Measurements from ENCODE around the gene NT5E. TPM values are rescaled to one million over a fixed set of nuclear protein-coding genes. Genes with fewer than 3 reads are reported as not detected.

The NT5E gene
- total RNA-seq, 1 experiment from 2014 or later: 84.6 TPM

- H3F3A ChIP-seq (ENCODE audit: insufficient read depth, low read depth): peaks cover 11% of the 10 kb centered on the region; the same call in 1 of the 2 replicates
- no peak overlapping the region for H3K4me2 ChIP-seq
- H3K9me3 ChIP-seq (ENCODE audit: insufficient read depth, low read depth): no peaks in the 10 kb centered on the region
- ChIA-PET CTCF (interaction anchor here (0.6 to 1.3 kb wide), 2 partner anchors 26 to 129 kb away, joined by 4 to 7 read pairs; no protein-coding TSS in a partner anchor), POLR2A (ENCODE audit: unreplicated experiment) (no interaction called here)
- intact Hi-C loops (cut with micrococcal nuclease; ENCODE audit: unreplicated experiment): loop anchor here (1.0 to 5.0 kb wide), 2 partner anchors 53 to 129 kb away; no protein-coding TSS in a partner anchor
- no peaks in the 10 kb centered on the region; the same call in 1 of the 2 replicates for H3K79me2 ChIP-seq (ENCODE audit: low read depth)
- no peaks in the 10 kb centered on the region for H3K9me2 ChIP-seq (ENCODE audit: insufficient read depth)
- H3K27ac ChIP-seq: no peak overlapping the region
- no TSS peak for BruUV-seq (replicated peaks)
- H3K4me1 ChIP-seq (replicated peaks; ENCODE audit: insufficient read depth): peaks cover 2% of the 10 kb centered on the region; the same call in 1 of the 2 replicates
- no peak for DNase-seq
- H2AFZ ChIP-seq: no peak overlapping the region
- no peak overlapping the region for H3K4me3 ChIP-seq
- no peaks in the 10 kb centered on the region for H4K20me1 ChIP-seq (ENCODE audit: insufficient read depth)
- TF ChIP-seq EZH2 (IDR thresholded peaks at IDR 0.05; ENCODE audit: low read depth) (no peak), CTCF (conservative IDR thresholded peaks at IDR 0.05) (no peak)
- H3K27me3 ChIP-seq (ENCODE audit: insufficient read depth, low read depth): no peaks in the 10 kb centered on the region
- peaks cover 14% of the 10 kb centered on the region for H3K36me3 ChIP-seq (ENCODE audit: low read depth)
Measured at GRCh38 chr6:85483846-85484245, 34.0 kb downstream of the NT5E start.

GRCh38 chr6:85484948-85485347 lies 35.1 kb downstream of the NT5E start:
- no peak overlapping the region for H2AFZ ChIP-seq
- no peak overlapping the region for H3K27ac ChIP-seq
- H4K20me1 ChIP-seq (ENCODE audit: insufficient read depth): no peaks in the 10 kb centered on the region
- peaks cover 13% of the 10 kb centered on the region for H3K4me1 ChIP-seq (replicated peaks; ENCODE audit: insufficient read depth)
- H3K79me2 ChIP-seq (ENCODE audit: low read depth): no peaks in the 10 kb centered on the region; the same call in 1 of the 2 replicates
- ChIA-PET POLR2A (ENCODE audit: unreplicated experiment) (no interaction called here), CTCF (no interaction called here)
- no peak for DNase-seq
- no TSS peak for BruUV-seq (replicated peaks)
- H3K4me3 ChIP-seq: no peak overlapping the region
- peaks cover 22% of the 10 kb centered on the region for H3F3A ChIP-seq (ENCODE audit: insufficient read depth, low read depth)
- no peak overlapping the region for H3K4me2 ChIP-seq
- intact Hi-C loops (cut with micrococcal nuclease; ENCODE audit: unreplicated experiment): loop anchor here (5.0 kb wide), 1 partner anchor 52 kb away; no protein-coding TSS in a partner anchor
- no peaks in the 10 kb centered on the region for H3K9me2 ChIP-seq (ENCODE audit: insufficient read depth)
- TF ChIP-seq CTCF (conservative IDR thresholded peaks at IDR 0.05): no peak
- no peak for TF ChIP-seq EZH2 (IDR thresholded peaks at IDR 0.05; ENCODE audit: low read depth)
- peaks cover 17% of the 10 kb centered on the region for H3K36me3 ChIP-seq (ENCODE audit: low read depth)
- no peaks in the 10 kb centered on the region for H3K9me3 ChIP-seq (ENCODE audit: insufficient read depth, low read depth)
- no peaks in the 10 kb centered on the region for H3K27me3 ChIP-seq (ENCODE audit: insufficient read depth, low read depth)

- BruUV-seq (replicated peaks): TSS peak; percentile 18
Measured at GRCh38 chr6:85490516-85491248, 40.8 kb downstream of the NT5E start.

More at GRCh38 chr6:85490516-85491248, 40.8 kb downstream of the NT5E start:
- Histone ChIP-seq H3K79me2 (ENCODE audit: low read depth) (no peaks in the 10 kb centered on the region), H3K36me3 (ENCODE audit: low read depth) (peaks cover 42% of the 10 kb centered on the region), H2AFZ (no peak overlapping the region), H3K4me2 (peak overlapping the region; percentile 55), H3K27me3 (ENCODE audit: insufficient read depth, low read depth) (no peaks in the 10 kb centered on the region), H3K9me2 (ENCODE audit: insufficient read depth) (no peaks in the 10 kb centered on the region), H3K4me1 (replicated peaks; ENCODE audit: insufficient read depth) (peaks cover 62% of the 10 kb centered on the region), H3F3A (ENCODE audit: insufficient read depth, low read depth) (peaks cover 44% of the 10 kb centered on the region), H3K9me3 (ENCODE audit: insufficient read depth, low read depth) (no peaks in the 10 kb centered on the region; the same call in 1 of the 2 replicates), H3K4me3 (no peak overlapping the region), H3K27ac (peak overlapping the region; percentile 96), H4K20me1 (ENCODE audit: insufficient read depth) (no peaks in the 10 kb centered on the region)
- TF ChIP-seq CTCF (conservative IDR thresholded peaks at IDR 0.05) (no peak), EZH2 (IDR thresholded peaks at IDR 0.05; ENCODE audit: low read depth) (no peak)
- ChIA-PET POLR2A (ENCODE audit: unreplicated experiment) (interaction anchor here (0.6 to 1.0 kb wide), 6 partner anchors 38 to 1982 kb away, joined by 3 to 19 read pairs (median 4); partner anchors contain the start of genes SLC35A1 and SYNCRIP), CTCF (interaction anchor here (0.6 to 0.9 kb wide), 2 partner anchors 42 to 136 kb away, joined by 3 to 8 read pairs; no protein-coding TSS in a partner anchor)
- peak; percentile 94 to 99 for DNase-seq
- intact Hi-C loops (cut with micrococcal nuclease; ENCODE audit: unreplicated experiment): loop anchor here (1.0 to 5.0 kb wide), 8 partner anchors 26 to 152 kb away; partner anchors contain the start of genes NT5E, SNX14 and SYNCRIP
